Urothelium cell line (cell line): ENCODE measurements around the gene COPZ1.
"Not testable (repeated sequence)": the region's sequence is repeated elsewhere in the genome, so short reads cannot be mapped to it uniquely, and the experiment has no call there.

ENCODE experiments used
- DNase-seq: peaks from one replicate; pipeline ENCODE4 v3.0.0; 2011; ENCODE audit warnings: low spot score, mixed read lengths
- FAIRE-seq: peaks from 2 replicates; lab custom pipeline; 2011; peaks lifted over from hg19 to GRCh38; lab: Jason Lieb, UNC

COPZ1 gene

GRCh38 chr12:54330442-54330841 is 5.5 kb downstream of the COPZ1 start:
- FAIRE-seq = no peak
- no peak for DNase-seq

- DNase-seq (no peak), FAIRE-seq (no peak)
Measured at GRCh38 chr12:54331461-54331860, 6.5 kb downstream of the COPZ1 start.

- DNase-seq = no peak
- no peak for FAIRE-seq
Measured at GRCh38 chr12:54333420-54334034, 8.6 kb downstream of the COPZ1 start.

- FAIRE-seq (no peak), DNase-seq (no peak)
Measured at GRCh38 chr12:54337280-54337842, 12.4 kb downstream of the COPZ1 start.

GRCh38 chr12:54337854-54338650 is 13.1 kb downstream of the COPZ1 start:
- no peak for DNase-seq
- no peak for FAIRE-seq

- no peak for DNase-seq
- no peak for FAIRE-seq
Measured at GRCh38 chr12:54338698-54339296, 13.9 kb downstream of the COPZ1 start.

GRCh38 chr12:54340846-54341245 is 15.9 kb downstream of the COPZ1 start:
- DNase-seq (no peak), FAIRE-seq (no peak)

- DNase-seq (no peak), FAIRE-seq (no peak)
Measured at GRCh38 chr12:54341378-54342300, 16.7 kb downstream of the COPZ1 start.

- FAIRE-seq = no peak
- DNase-seq = no peak
Measured at GRCh38 chr12:54349036-54349435, 24.1 kb downstream of the COPZ1 start.

GRCh38 chr12:54349679-54350078 is 24.7 kb downstream of the COPZ1 start:
- FAIRE-seq (no peak), DNase-seq (no peak)

- no peak for DNase-seq
- no peak for FAIRE-seq
Measured at GRCh38 chr12:54350743-54351142, 25.8 kb downstream of the COPZ1 start.

GRCh38 chr12:54351341-54351740 is 26.4 kb downstream of the COPZ1 start:
- no peak for FAIRE-seq
- no peak for DNase-seq

GRCh38 chr12:54352022-54352531 is 27.1 kb downstream of the COPZ1 start:
- DNase-seq (no peak), FAIRE-seq (no peak)

GRCh38 chr12:54352891-54353874 is 28.3 kb downstream of the COPZ1 start:
- FAIRE-seq (no peak), DNase-seq (no peak)

GRCh38 chr12:54354271-54354670 is 29.3 kb downstream of the COPZ1 start:
- not testable (repeated sequence) for DNase-seq, FAIRE-seq

GRCh38 chr12:54355104-54355815 is 30.3 kb downstream of the COPZ1 start:
- no peak for DNase-seq
- FAIRE-seq = no peak

- FAIRE-seq (no peak), DNase-seq (no peak)
Measured at GRCh38 chr12:54356228-54356627, 31.3 kb downstream of the COPZ1 start.

- DNase-seq (no peak), FAIRE-seq (no peak)
Measured at GRCh38 chr12:54356951-54357356, 32.0 kb downstream of the COPZ1 start.
